ENCODE measurements around the gene MAPK12. TPM values are rescaled to one million over a fixed set of nuclear protein-coding genes. Genes with fewer than 3 reads are reported as not detected.

Gene MAPK12
- total and polyA plus RNA-seq, 9 of the 15 experiments (the other 6 are each of a cell fraction or from before 2014, with no cell fraction given), result 0.79 to 71.5 (median 32.8) TPM

GRCh38 chr22:50260434-50260800 is 1.1 kb downstream of the MAPK12 start:
- Histone ChIP-seq H3K79me2 (ENCODE audit: control insufficient read depth, insufficient read depth, low read length) (peaks cover 27% of the 10 kb centered on the region), H3K9ac (ENCODE audit: insufficient read depth in 1 of 2, low read depth in 2 of 2, low read length in 2 of 2) (peak overlapping the region; percentile 72 to 95), H3K4me3 (peak overlapping the region; percentile 64), H4K20me1 (replicated peaks; ENCODE audit: control insufficient read depth, insufficient read depth, low read length) (no peaks in the 10 kb centered on the region), H3K4me1 (replicated peaks in 1 of 2; ENCODE audit: control insufficient read depth in 2 of 2, insufficient read depth in 2 of 2, low read length in 2 of 2) (peaks cover 15 to 90% of the 10 kb centered on the region in 2 experiments; a peak in 4 of 5 replicates), H3K4me2 (ENCODE audit: insufficient read depth, low read length) (peak overlapping the region; percentile 79), H2AFZ (ENCODE audit: low read depth, low read length) (0 out of 2 replicates have a peak overlapping the region, but pooled peaks have one; percentile 4), H3K27me3 (ENCODE audit: control insufficient read depth in 2 of 2, insufficient read depth in 2 of 2, low read length in 2 of 2) (no peaks in the 10 kb centered on the region), H3K36me3 (ENCODE audit: control insufficient read depth, insufficient read depth, low read length) (peaks cover 38% of the 10 kb centered on the region; the same call in 1 of the 3 replicates), H3K9me3 (replicated peaks; ENCODE audit: control insufficient read depth, insufficient read depth, low read depth, low read length) (no peaks in the 10 kb centered on the region), H3K9me1 (ENCODE audit: control insufficient read depth, insufficient read depth, low read length) (no peaks in the 10 kb centered on the region), H3K27ac (ENCODE audit: extremely low read depth, low read depth, low read length) (peak overlapping the region; percentile 76)
- intact Hi-C loops (cut with micrococcal nuclease) (no loop called here), in situ Hi-C loops (cut with MboI) (no loop called here)
- TF ChIP-seq U2AF2 (optimal IDR thresholded peaks at IDR 0.05; ENCODE audit: low read depth, low read length), result no peak
- 0 out of 4 replicates have a peak, but pooled peaks of 1 of the 2 experiments have one; percentile 24 for TF ChIP-seq TEAD1 (CRISPR knock-in tag; IDR thresholded peaks at IDR 0.05)
- 0 out of 2 replicates have a peak, but pooled peaks have one; percentile 8 for TF ChIP-seq POLR2A (conservative IDR thresholded peaks at IDR 0.05)
- peak; percentile 1 for TF ChIP-seq RBBP5 (IDR thresholded peaks at IDR 0.05; ENCODE audit: borderline replicate concordance, insufficient read depth, low read length, poor library complexity, severe bottlenecking)
- no peak for TF ChIP-seq TSHZ1 (CRISPR knock-in tag; IDR thresholded peaks at IDR 0.05)
- no peak for TF ChIP-seq SIN3B (IDR thresholded peaks at IDR 0.05; ENCODE audit: low read depth)
- ATAC-seq (peak; percentile 11), FAIRE-seq (no peak), DNase-seq (ENCODE audit: extremely low read depth in 1 of 4, low spot score in 3 of 4) (peak in 1 of 4 experiments; percentile 25)
- 11% methylated on average over 3 of the region's 11 CpGs for WGBS (ENCODE audit: insufficient coverage, low coverage, missing lambda C conversion rate)
- ChIA-PET POLR2A (no interaction called here), CTCF (ENCODE audit: low intra/inter-chr PET ratio) (no interaction called here)
- BruUV-seq (replicated peaks), result no TSS peak
